Parathyroid adenoma (tissue), 2 donors: ENCODE measurements around the gene CXCL16.

ENCODE experiments used
- H2AFZ ChIP-seq: fragments of 300-600 bp; sonication (generic); one replicate; pipeline ENCODE4 v1.7.0; 2017; ENCODE audit warnings: antibody characterized with exemption, mild to moderate bottlenecking
- H3K27ac ChIP-seq: fragments of 300-600 bp; sonication (generic); one replicate; pipeline ENCODE4 v1.7.0; 2017
- H3K27me3 ChIP-seq: fragments of 300-600 bp; sonication (generic); one replicate; pipeline ENCODE4 v1.7.0; 2017; ENCODE audit warnings: low read length; ENCODE audit not compliant: control insufficient read depth, insufficient read depth
- H3K36me3 ChIP-seq: fragments of 300-600 bp; sonication (generic); one replicate; pipeline ENCODE4 v1.7.0; 2017; ENCODE audit warnings: low read length; ENCODE audit not compliant: control insufficient read depth, insufficient read depth
- H3K4me1 ChIP-seq: fragments of 300-600 bp; sonication (generic); one replicate; pipeline ENCODE4 v1.7.0; 2017; ENCODE audit warnings: control low read depth
- H3K4me2 ChIP-seq: fragments of 300-600 bp; sonication (generic); one replicate; pipeline ENCODE4 v1.7.0; 2017; ENCODE audit warnings: low read length
- H3K4me3 ChIP-seq: fragments of 300-600 bp; sonication (generic); one replicate; pipeline ENCODE4 v1.7.0; 2017; ENCODE audit warnings: low read depth, low read length
- H3K79me2 ChIP-seq: fragments of 300-600 bp; sonication (generic); one replicate; pipeline ENCODE4 v1.7.0; 2017; ENCODE audit warnings: control low read depth
- H3K9ac ChIP-seq: fragments of 300-600 bp; sonication (generic); one replicate; pipeline ENCODE4 v1.7.0; 2017; ENCODE audit warnings: mild to moderate bottlenecking
- H3K9me3 ChIP-seq: fragments of 300-600 bp; sonication (generic); one replicate; pipeline ENCODE4 v1.7.0; 2017; ENCODE audit warnings: low read length; ENCODE audit not compliant: control insufficient read depth
- CTCF ChIP-seq: fragments of 300-600 bp; sonication (generic); IDR thresholded peaks from one replicate; pipeline ENCODE4 v1.7.0; 2017; ENCODE audit warnings: antibody characterized with exemption, mild to moderate bottlenecking
- donor health status: primary hyperparathyroidism.

Gene CXCL16

GRCh38 chr17:4710693-4711634, 28.8 kb downstream of the CXCL16 start:
- Histone ChIP-seq H3K27ac (peak overlapping the region; percentile 69), H3K9me3 (no peaks in the 10 kb centered on the region), H3K36me3 (no peaks in the 10 kb centered on the region), H3K4me1 (peaks cover 11% of the 10 kb centered on the region), H3K27me3 (no peaks in the 10 kb centered on the region), H3K79me2 (no peaks in the 10 kb centered on the region), H3K4me3 (peak overlapping the region; percentile 70), H2AFZ (peak overlapping the region; percentile 88), H3K9ac (peak overlapping the region; percentile 80), H3K4me2 (peak overlapping the region; percentile 78)
- no peak for TF ChIP-seq CTCF

- peak; percentile 57 for TF ChIP-seq CTCF
- H3K27ac ChIP-seq, result peak within 1 kb of the TSS; percentile 69
- H3K9me3 ChIP-seq, result no peaks in the 10 kb centered on the region
- no peaks in the 10 kb centered on the region for H3K36me3 ChIP-seq
- H3K4me3 ChIP-seq, result peak within 1 kb of the TSS; percentile 70
- H3K27me3 ChIP-seq, result no peaks in the 10 kb centered on the region
- H3K9ac ChIP-seq, result peak within 1 kb of the TSS; percentile 80
- H3K79me2 ChIP-seq, result no peaks in the 10 kb centered on the region
- H3K4me1 ChIP-seq, result peaks cover 11% of the 10 kb centered on the region
- peak within 1 kb of the TSS; percentile 88 for H2AFZ ChIP-seq
- H3K4me2 ChIP-seq, result peak within 1 kb of the TSS; percentile 78
Observed at GRCh38 chr17:4709794-4710692, 29.7 kb downstream of the CXCL16 start, which contains the start of gene ARRB2. Gene ARRB2 (plus strand): TSS chr17:4710632. CDS start chr17:4710722, 90 bp downstream.

GRCh38 chr17:4708436-4708835, 31.3 kb downstream of the CXCL16 start:
- peaks cover 11% of the 10 kb centered on the region for H3K4me1 ChIP-seq
- H3K4me3 ChIP-seq, result no peak overlapping the region
- no peak overlapping the region for H2AFZ ChIP-seq
- TF ChIP-seq CTCF, result no peak
- H3K36me3 ChIP-seq, result no peaks in the 10 kb centered on the region
- H3K4me2 ChIP-seq, result no peak overlapping the region
- H3K9me3 ChIP-seq, result no peaks in the 10 kb centered on the region
- no peaks in the 10 kb centered on the region for H3K27me3 ChIP-seq
- H3K27ac ChIP-seq, result no peak overlapping the region
- peaks cover 7% of the 10 kb centered on the region for H3K79me2 ChIP-seq
- no peak overlapping the region for H3K9ac ChIP-seq

- no peak overlapping the region for H3K4me2 ChIP-seq
- no peaks in the 10 kb centered on the region for H3K36me3 ChIP-seq
- no peaks in the 10 kb centered on the region for H3K9me3 ChIP-seq
- peaks cover 16% of the 10 kb centered on the region for H3K4me1 ChIP-seq
- H2AFZ ChIP-seq, result no peak overlapping the region
- no peak for TF ChIP-seq CTCF
- H3K9ac ChIP-seq, result no peak overlapping the region
- no peaks in the 10 kb centered on the region for H3K27me3 ChIP-seq
- H3K27ac ChIP-seq, result no peak overlapping the region
- H3K79me2 ChIP-seq, result peaks cover 14% of the 10 kb centered on the region
- no peak overlapping the region for H3K4me3 ChIP-seq
Observed at GRCh38 chr17:4706121-4706520, 33.6 kb downstream of the CXCL16 start.
